22Rv1 (cell line): ENCODE results near the gene P4HA3.

Source experiments
- CTCF ChIP-seq: fragments of 450-650 bp; IDR thresholded peaks from 2 replicates; pipeline ENCODE4 v1.5.1; 2017; ENCODE audit warnings: mild to moderate bottlenecking
- ZFX ChIP-seq: fragments of 450-650 bp; IDR thresholded peaks from 2 replicates; pipeline ENCODE4 v1.6.1; 2017; ENCODE audit warnings: antibody characterized with exemption, borderline replicate concordance

DNA sequence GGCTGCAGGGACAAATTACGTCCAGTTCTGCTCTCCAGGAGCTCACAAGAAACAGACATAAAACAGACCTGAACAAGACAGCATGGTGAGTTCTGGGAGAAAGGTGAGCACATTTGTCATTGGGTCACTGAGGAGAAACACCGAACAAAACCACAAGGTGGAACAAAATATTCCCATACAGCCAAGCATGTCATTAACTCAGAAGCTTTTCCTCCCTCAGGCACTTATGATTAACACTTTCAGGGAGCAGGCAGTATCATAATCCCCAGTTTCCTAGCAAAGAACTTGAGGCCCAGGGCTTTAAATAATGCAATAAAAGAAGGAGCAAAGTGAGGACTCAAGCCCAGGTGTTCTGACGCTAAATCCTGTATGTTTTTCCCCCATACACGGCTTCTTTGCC lies 43.0 kb downstream of the P4HA3 start:
- TF ChIP-seq CTCF (no peak), ZFX (no peak)
